WTC11 (cell line): ENCODE results near the gene SSR1. TPM values are rescaled to one million over a fixed set of nuclear protein-coding genes. Genes with fewer than 3 reads are reported as not detected.
A peak's percentile ranks its signal among the peaks of the same experiment; 100 is the strongest.

Experiments
- ATAC-seq: fragments of 200-7000 bp; cut with Tn5 transposase; 2 replicates; pipeline ENCODE4 v1.10.0; 2021; ENCODE audit warnings: mild to moderate bottlenecking, moderate library complexity
- CTCF ChIA-PET: fragments of 300-600 bp; sonication (Branson Sonifier 250); formaldehyde crosslinking; loops from one replicate; lab custom pipeline; 2021; ENCODE audit warnings: antibody characterized with exemption; lab: Charles Lee
- POLR2A ChIA-PET: fragments of 350-600 bp; sonication (Branson Sonifier 250); formaldehyde crosslinking; loops from one replicate; lab custom pipeline; 2021; ENCODE audit warnings: antibody characterized with exemption; lab: Charles Lee
- DNase-seq: peaks from one replicate; pipeline ENCODE4 v3.0.0; 2021; ENCODE audit warnings: low spot score
- H3K27ac Mint-ChIP-seq: 2 replicates; pipeline ENCODE4 v1.8.0; 2021; ENCODE audit warnings: mixed read lengths
- H3K27me3 Mint-ChIP-seq: 2 replicates; pipeline ENCODE4 v1.8.0; 2021; ENCODE audit warnings: low read depth, mild to moderate bottlenecking, moderate library complexity, mixed read lengths
- H3K36me3 Mint-ChIP-seq: 2 replicates; pipeline ENCODE4 v1.8.0; 2021; ENCODE audit warnings: mixed read lengths
- H3K4me1 Mint-ChIP-seq: 2 replicates; pipeline ENCODE4 v1.8.0; 2022; ENCODE audit warnings: mixed read lengths
- H3K4me3 Mint-ChIP-seq: 2 replicates; pipeline ENCODE4 v1.8.0; 2021; ENCODE audit warnings: mild to moderate bottlenecking, moderate library complexity, mixed read lengths
- H3K9me3 Mint-ChIP-seq: 2 replicates; pipeline ENCODE4 v1.8.0; 2021; ENCODE audit warnings: mixed read lengths
- AR ChIP-seq: fragments of 250-450 bp; sonication (Bioruptor Pico); IDR thresholded peaks from 2 replicates; pipeline ENCODE4 v1.9.0; 2021; ENCODE audit warnings: mild to moderate bottlenecking
- CDX4 ChIP-seq: fragments of 250-450 bp; sonication (Bioruptor Pico); IDR thresholded peaks from 2 replicates; pipeline ENCODE4 v1.9.0; 2021; ENCODE audit warnings: moderate library complexity, mild to moderate bottlenecking, inconsistent platforms, borderline replicate concordance
- CREM ChIP-seq: sonication (generic); formaldehyde crosslinking; IDR thresholded peaks from 2 replicates; pipeline ENCODE4 v1.8.1; 2022; ENCODE audit warnings: mild to moderate bottlenecking, missing genetic modification reagents, moderate library complexity
- E2F1 ChIP-seq: sonication (generic); formaldehyde crosslinking; IDR thresholded peaks from 2 replicates; pipeline ENCODE4 v1.8.0; 2022; ENCODE audit warnings: mild to moderate bottlenecking, missing genetic modification reagents
- E2F5 ChIP-seq: sonication (generic); formaldehyde crosslinking; IDR thresholded peaks from 2 replicates; pipeline ENCODE4 v1.8.1; 2022; ENCODE audit warnings: mild to moderate bottlenecking, moderate library complexity, missing genetic modification reagents
- FOXP1 ChIP-seq: sonication (generic); formaldehyde crosslinking; IDR thresholded peaks from 2 replicates; pipeline ENCODE4 v1.8.0; 2022; ENCODE audit warnings: missing genetic modification reagents, mild to moderate bottlenecking, moderate library complexity, borderline replicate concordance
- JAZF1 ChIP-seq: fragments of 250-450 bp; sonication (Bioruptor Pico); IDR thresholded peaks from 2 replicates; pipeline ENCODE4 v1.9.0; 2021; ENCODE audit warnings: moderate library complexity, mild to moderate bottlenecking, inconsistent platforms
- KAT7 ChIP-seq: sonication (generic); formaldehyde crosslinking; IDR thresholded peaks from 2 replicates; pipeline ENCODE4 v1.8.1; 2023; ENCODE audit warnings: missing genetic modification reagents, mild to moderate bottlenecking, borderline replicate concordance
- PRDM15 ChIP-seq: sonication (generic); formaldehyde crosslinking; IDR thresholded peaks from 2 replicates; pipeline ENCODE4 v1.8.0; 2022; ENCODE audit warnings: missing genetic modification reagents
- RELA ChIP-seq: sonication (generic); formaldehyde crosslinking; IDR thresholded peaks from 2 replicates; pipeline ENCODE4 v1.8.1; 2022; ENCODE audit warnings: missing genetic modification reagents, mild to moderate bottlenecking, borderline replicate concordance
- SP1 ChIP-seq: sonication (generic); formaldehyde crosslinking; conservative IDR thresholded peaks from 2 replicates; pipeline ENCODE4 v1.8.1; 2022; ENCODE audit warnings: missing genetic modification reagents
- ZNF219 ChIP-seq: sonication (generic); formaldehyde crosslinking; IDR thresholded peaks from 2 replicates; pipeline ENCODE4 v1.8.0; 2023; ENCODE audit warnings: missing genetic modification reagents, mild to moderate bottlenecking, borderline replicate concordance
- ZNF532 ChIP-seq: fragments of 250-450 bp; sonication (Bioruptor Pico); IDR thresholded peaks from 2 replicates; pipeline ENCODE4 v1.9.0; 2021; ENCODE audit warnings: mild to moderate bottlenecking, borderline replicate concordance
- ZNF671 ChIP-seq: fragments of 250-450 bp; sonication (Bioruptor Pico); IDR thresholded peaks from 2 replicates; pipeline ENCODE4 v1.8.0; 2021; ENCODE audit warnings: mild to moderate bottlenecking
- total RNA-seq: library from RNA; stranded (reverse); gene quantifications from 3 replicates; pipeline ENCODE4 v1.2.3, GENCODE V29; 2021
- TF ChIP-seq, protein P1 (sequence below): sonication (generic); formaldehyde crosslinking; IDR thresholded peaks from 2 replicates; pipeline ENCODE4 v1.8.1; 2023; ENCODE audit warnings: mild to moderate bottlenecking, missing genetic modification reagents
- TF ChIP-seq, protein P2 (sequence below): sonication (generic); formaldehyde crosslinking; IDR thresholded peaks from 2 replicates; pipeline ENCODE4 v1.8.1; 2023; ENCODE audit warnings: mild to moderate bottlenecking, missing genetic modification reagents

Gene SSR1
- total RNA-seq, 1 experiment from 2014 or later: 96.7 TPM

DNA sequence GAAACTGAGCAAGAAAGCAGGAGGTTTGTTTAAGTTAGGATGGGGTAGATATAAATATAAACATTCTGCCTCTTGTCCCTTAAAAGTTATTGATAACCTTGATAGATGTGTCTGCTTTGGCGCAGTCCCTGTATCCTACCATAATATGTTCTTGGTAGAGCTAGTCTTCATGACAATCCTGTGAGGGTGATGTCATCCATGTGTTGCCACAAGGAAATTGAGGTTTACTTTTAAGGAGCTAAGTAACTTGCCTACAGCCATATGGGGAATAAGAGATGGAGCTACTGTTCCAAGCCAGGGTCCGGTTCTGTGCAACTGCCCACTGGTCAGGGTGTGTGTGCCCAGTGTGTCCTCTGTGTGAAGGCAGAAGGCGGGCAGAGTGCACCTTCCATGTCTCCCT lies 78.5 kb downstream of the SSR1 start:
- no peak overlapping the region for H3K4me3 Mint-ChIP-seq
- ATAC-seq: no peak

GRCh38 chr6:7232351-7232750 lies 80.6 kb downstream of the SSR1 start:
- Mint-ChIP-seq H3K27me3 (no peaks in the 10 kb centered on the region), H3K27ac (0 out of 2 replicates have a peak overlapping the region, but pooled peaks have one; percentile 8), H3K36me3 (peaks cover 38% of the 10 kb centered on the region), H3K4me1 (no peaks in the 10 kb centered on the region), H3K9me3 (no peaks in the 10 kb centered on the region), H3K4me3 (no peak overlapping the region)
- POLR2A ChIA-PET: no interaction called here
- DNase-seq (no peak), ATAC-seq (no peak)
- CTCF ChIA-PET: no interaction called here
- TF ChIP-seq SP1 (CRISPR knock-in tag) (no peak), JAZF1 (CRISPR knock-in tag) (no peak), E2F5 (CRISPR knock-in tag) (no peak), E2F1 (no peak), RELA (no peak), CREM (CRISPR knock-in tag) (no peak), PRDM15 (CRISPR knock-in tag) (no peak), AR (no peak), ZNF219 (CRISPR knock-in tag) (no peak), KAT7 (CRISPR knock-in tag) (no peak), FOXP1 (no peak), ZNF532 (CRISPR knock-in tag) (no peak)
- TF ChIP-seq, protein P1, sequence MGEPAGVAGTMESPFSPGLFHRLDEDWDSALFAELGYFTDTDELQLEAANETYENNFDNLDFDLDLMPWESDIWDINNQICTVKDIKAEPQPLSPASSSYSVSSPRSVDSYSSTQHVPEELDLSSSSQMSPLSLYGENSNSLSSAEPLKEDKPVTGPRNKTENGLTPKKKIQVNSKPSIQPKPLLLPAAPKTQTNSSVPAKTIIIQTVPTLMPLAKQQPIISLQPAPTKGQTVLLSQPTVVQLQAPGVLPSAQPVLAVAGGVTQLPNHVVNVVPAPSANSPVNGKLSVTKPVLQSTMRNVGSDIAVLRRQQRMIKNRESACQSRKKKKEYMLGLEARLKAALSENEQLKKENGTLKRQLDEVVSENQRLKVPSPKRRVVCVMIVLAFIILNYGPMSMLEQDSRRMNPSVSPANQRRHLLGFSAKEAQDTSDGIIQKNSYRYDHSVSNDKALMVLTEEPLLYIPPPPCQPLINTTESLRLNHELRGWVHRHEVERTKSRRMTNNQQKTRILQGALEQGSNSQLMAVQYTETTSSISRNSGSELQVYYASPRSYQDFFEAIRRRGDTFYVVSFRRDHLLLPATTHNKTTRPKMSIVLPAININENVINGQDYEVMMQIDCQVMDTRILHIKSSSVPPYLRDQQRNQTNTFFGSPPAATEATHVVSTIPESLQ (CRISPR knock-in tag): no peak
- TF ChIP-seq, protein P2, sequence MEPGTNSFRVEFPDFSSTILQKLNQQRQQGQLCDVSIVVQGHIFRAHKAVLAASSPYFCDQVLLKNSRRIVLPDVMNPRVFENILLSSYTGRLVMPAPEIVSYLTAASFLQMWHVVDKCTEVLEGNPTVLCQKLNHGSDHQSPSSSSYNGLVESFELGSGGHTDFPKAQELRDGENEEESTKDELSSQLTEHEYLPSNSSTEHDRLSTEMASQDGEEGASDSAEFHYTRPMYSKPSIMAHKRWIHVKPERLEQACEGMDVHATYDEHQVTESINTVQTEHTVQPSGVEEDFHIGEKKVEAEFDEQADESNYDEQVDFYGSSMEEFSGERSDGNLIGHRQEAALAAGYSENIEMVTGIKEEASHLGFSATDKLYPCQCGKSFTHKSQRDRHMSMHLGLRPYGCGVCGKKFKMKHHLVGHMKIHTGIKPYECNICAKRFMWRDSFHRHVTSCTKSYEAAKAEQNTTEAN (CRISPR knock-in tag): no peak

More for the DNA sequence above, 78.5 kb downstream of the SSR1 start:
- TF ChIP-seq FOXP1: no peak
- no peak for TF ChIP-seq CDX4
- no peak for TF ChIP-seq ZNF671
- ChIA-PET CTCF (interaction anchor here (1.0 kb wide), 1 partner anchor 12 kb away, joined by 3 read pairs; no protein-coding TSS in a partner anchor), POLR2A (interaction anchor here (0.5 kb wide), 1 partner anchor 111 kb away, joined by 3 read pairs; no protein-coding TSS in a partner anchor)
- peaks cover 11% of the 10 kb centered on the region for H3K4me1 Mint-ChIP-seq
- H3K27ac Mint-ChIP-seq: no peak overlapping the region
- DNase-seq: no peak
- no peaks in the 10 kb centered on the region for H3K27me3 Mint-ChIP-seq
- peaks cover 21% of the 10 kb centered on the region for H3K36me3 Mint-ChIP-seq
- no peaks in the 10 kb centered on the region for H3K9me3 Mint-ChIP-seq
